Stimulated activated CD8-positive, alpha-beta memory T cell treated with anti-CD3 and anti-CD28 coated beads, Interleukin-4, amount 100 ng/mL, for 4 hours (primary cell): ENCODE results near the gene ARHGAP44.

Experiments used
- DNase-seq, 2 donors: peaks; one replicate each; pipeline ENCODE4 v3.0.0-alpha.2; 2020; ENCODE audit warnings: low read depth in 2 of 2, low spot score in 1 of 2

The ARHGAP44 gene

GRCh38 chr17:13017655-13018459 lies 228.6 kb downstream of the ARHGAP44 start, which contains the start of gene ELAC2:
TSS of gene ELAC2 (minus strand) at chr17:13018027. CDS start at chr17:13017947, 80 bp downstream.
- peak; percentile 92 to 96 for DNase-seq

GRCh38 chr17:13024016-13024415 lies 234.7 kb downstream of the ARHGAP44 start:
- no peak for DNase-seq

GRCh38 chr17:13024526-13025257 lies 235.4 kb downstream of the ARHGAP44 start:
- peak; percentile 18 to 26 for DNase-seq

GRCh38 chr17:13025258-13025627 lies 235.9 kb downstream of the ARHGAP44 start:
- DNase-seq: no peak

GRCh38 chr17:13025687-13026086 lies 236.4 kb downstream of the ARHGAP44 start:
- DNase-seq: no peak

GRCh38 chr17:13027246-13027645 lies 237.9 kb downstream of the ARHGAP44 start:
- no peak for DNase-seq

GRCh38 chr17:13029340-13029739 lies 240.0 kb downstream of the ARHGAP44 start:
- DNase-seq: no peak

GRCh38 chr17:13030056-13030455 lies 240.8 kb downstream of the ARHGAP44 start:
- no peak for DNase-seq

GRCh38 chr17:13030459-13031300 lies 241.4 kb downstream of the ARHGAP44 start:
- peak in 1 of 2 donors; percentile 15 for DNase-seq

- no peak for DNase-seq
Observed at GRCh38 chr17:13031718-13032350, 242.5 kb downstream of the ARHGAP44 start.

GRCh38 chr17:13035420-13035819 lies 246.1 kb downstream of the ARHGAP44 start:
- no peak for DNase-seq

- DNase-seq: no peak
Observed at GRCh38 chr17:13036751-13037150, 247.5 kb downstream of the ARHGAP44 start.

- no peak for DNase-seq
Observed at GRCh38 chr17:13038931-13039665, 249.8 kb downstream of the ARHGAP44 start.
